ENCODE results near the gene FAM124A. TPM values are rescaled to one million over a fixed set of nuclear protein-coding genes. Genes with fewer than 3 reads are reported as not detected.

Gene FAM124A
- total RNA-seq, 1 experiment from 2014 or later = 1.1 TPM

GRCh38 chr13:51327961-51328360 is 105.8 kb downstream of the FAM124A start:
- POLR2A ChIA-PET = no interaction called here
- intact Hi-C loops (cut with micrococcal nuclease; ENCODE audit: unreplicated experiment) (no loop called here), in situ Hi-C loops (cut with HindIII; ENCODE audit: low pct_unique_long_range_greater_than_20kb, low sequenced_read_pairs) (no loop called here)
- DNase-seq (ENCODE audit: low read depth, low spot score) = no peak
- ATAC-seq = no peak
- no TSS peak for BruUV-seq (replicated peaks)
- Histone ChIP-seq H3K27me3 (ENCODE audit: control insufficient read depth, insufficient read depth, low read length) (no peaks in the 10 kb centered on the region), H3K36me3 (ENCODE audit: control insufficient read depth, insufficient read depth, low read length) (no peaks in the 10 kb centered on the region), H3K4me3 (ENCODE audit: low read depth in 2 of 2, low read length in 2 of 2) (no peak overlapping the region), H3K27ac (ENCODE audit: low read length) (no peak overlapping the region), H3K9me3 (ENCODE audit: control insufficient read depth, insufficient read depth, low read depth, low read length) (no peaks in the 10 kb centered on the region), H3K4me1 (ENCODE audit: control insufficient read depth, insufficient read depth, low read length) (no peaks in the 10 kb centered on the region)
- CTCF ChIA-PET = no interaction called here
- no peak for TF ChIP-seq CTCF (IDR thresholded peaks at IDR 0.05)
- no peak for TF ChIP-seq POLR2AphosphoS5 (IDR thresholded peaks at IDR 0.05; ENCODE audit: low read depth, low read length)
- no peak for TF ChIP-seq SIN3A (IDR thresholded peaks at IDR 0.05; ENCODE audit: borderline replicate concordance, insufficient read depth, low read depth, low read length)
- TF ChIP-seq TCF7L2 (IDR thresholded peaks at IDR 0.05; ENCODE audit: low read depth, low read length) = no peak
- TF ChIP-seq, protein P1, sequence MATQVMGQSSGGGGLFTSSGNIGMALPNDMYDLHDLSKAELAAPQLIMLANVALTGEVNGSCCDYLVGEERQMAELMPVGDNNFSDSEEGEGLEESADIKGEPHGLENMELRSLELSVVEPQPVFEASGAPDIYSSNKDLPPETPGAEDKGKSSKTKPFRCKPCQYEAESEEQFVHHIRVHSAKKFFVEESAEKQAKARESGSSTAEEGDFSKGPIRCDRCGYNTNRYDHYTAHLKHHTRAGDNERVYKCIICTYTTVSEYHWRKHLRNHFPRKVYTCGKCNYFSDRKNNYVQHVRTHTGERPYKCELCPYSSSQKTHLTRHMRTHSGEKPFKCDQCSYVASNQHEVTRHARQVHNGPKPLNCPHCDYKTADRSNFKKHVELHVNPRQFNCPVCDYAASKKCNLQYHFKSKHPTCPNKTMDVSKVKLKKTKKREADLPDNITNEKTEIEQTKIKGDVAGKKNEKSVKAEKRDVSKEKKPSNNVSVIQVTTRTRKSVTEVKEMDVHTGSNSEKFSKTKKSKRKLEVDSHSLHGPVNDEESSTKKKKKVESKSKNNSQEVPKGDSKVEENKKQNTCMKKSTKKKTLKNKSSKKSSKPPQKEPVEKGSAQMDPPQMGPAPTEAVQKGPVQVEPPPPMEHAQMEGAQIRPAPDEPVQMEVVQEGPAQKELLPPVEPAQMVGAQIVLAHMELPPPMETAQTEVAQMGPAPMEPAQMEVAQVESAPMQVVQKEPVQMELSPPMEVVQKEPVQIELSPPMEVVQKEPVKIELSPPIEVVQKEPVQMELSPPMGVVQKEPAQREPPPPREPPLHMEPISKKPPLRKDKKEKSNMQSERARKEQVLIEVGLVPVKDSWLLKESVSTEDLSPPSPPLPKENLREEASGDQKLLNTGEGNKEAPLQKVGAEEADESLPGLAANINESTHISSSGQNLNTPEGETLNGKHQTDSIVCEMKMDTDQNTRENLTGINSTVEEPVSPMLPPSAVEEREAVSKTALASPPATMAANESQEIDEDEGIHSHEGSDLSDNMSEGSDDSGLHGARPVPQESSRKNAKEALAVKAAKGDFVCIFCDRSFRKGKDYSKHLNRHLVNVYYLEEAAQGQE (IDR thresholded peaks at IDR 0.05; ENCODE audit: insufficient read depth in 1 of 2, low read depth in 2 of 2, low read length in 1 of 2) = no peak

- CTCF ChIA-PET = no interaction called here
- intact Hi-C loops (cut with micrococcal nuclease; ENCODE audit: unreplicated experiment) (no loop called here), in situ Hi-C loops (cut with HindIII; ENCODE audit: low pct_unique_long_range_greater_than_20kb, low sequenced_read_pairs) (no loop called here)
- Histone ChIP-seq H3K4me3 (ENCODE audit: low read depth in 2 of 2, low read length in 2 of 2) (no peak overlapping the region), H3K36me3 (ENCODE audit: control insufficient read depth, insufficient read depth, low read length) (no peaks in the 10 kb centered on the region), H3K9me3 (ENCODE audit: control insufficient read depth, insufficient read depth, low read depth, low read length) (no peaks in the 10 kb centered on the region), H3K4me1 (ENCODE audit: control insufficient read depth, insufficient read depth, low read length) (no peaks in the 10 kb centered on the region), H3K27ac (ENCODE audit: low read length) (no peak overlapping the region), H3K27me3 (ENCODE audit: control insufficient read depth, insufficient read depth, low read length) (no peaks in the 10 kb centered on the region)
- no peak for DNase-seq (ENCODE audit: low read depth, low spot score)
- no peak for ATAC-seq
- POLR2A ChIA-PET = no interaction called here
- TF ChIP-seq TCF7L2 (IDR thresholded peaks at IDR 0.05; ENCODE audit: low read depth, low read length) (no peak), POLR2AphosphoS5 (IDR thresholded peaks at IDR 0.05; ENCODE audit: low read depth, low read length) (no peak), SIN3A (IDR thresholded peaks at IDR 0.05; ENCODE audit: borderline replicate concordance, insufficient read depth, low read depth, low read length) (no peak), CTCF (IDR thresholded peaks at IDR 0.05) (no peak)
- TF ChIP-seq, protein P1 (IDR thresholded peaks at IDR 0.05; ENCODE audit: insufficient read depth in 1 of 2, low read depth in 2 of 2, low read length in 1 of 2) = no peak
- no TSS peak for BruUV-seq (replicated peaks)
These were observed 106.3 kb downstream of the FAM124A start for GRCh38 chr13:51328488-51328887.

Data from Panc1 (cell line).